Colonic mucosa (tissue), 4 donors: ENCODE data around the gene IL1R2. TPM values are rescaled to one million over a fixed set of nuclear protein-coding genes. Genes with fewer than 3 reads are reported as not detected.

Experiments
- DNase-seq: peaks from one replicate; pipeline ENCODE4 v3.0.0-alpha.2; 2020
- H3K27ac ChIP-seq: fragments of 200-600 bp; one replicate; pipeline ENCODE4 v1.8.0; 2021
- H3K27me3 ChIP-seq: fragments of 200-600 bp; one replicate; pipeline ENCODE4 v1.8.0; 2021
- H3K36me3 ChIP-seq: fragments of 200-600 bp; one replicate; pipeline ENCODE4 v1.8.0; 2021
- H3K4me1 ChIP-seq: fragments of 200-600 bp; one replicate; pipeline ENCODE4 v1.8.0; 2021; ENCODE audit warnings: mild to moderate bottlenecking
- H3K4me3 ChIP-seq: fragments of 200-600 bp; one replicate; pipeline ENCODE4 v1.8.0; 2021
- H3K9ac ChIP-seq, 2 donors: one replicate each; pipeline ENCODE4 v1.7.0; 2013; ENCODE audit warnings: control low read depth in 2 of 2, low read depth in 2 of 2, low read length in 2 of 2
- H3K9me3 ChIP-seq: fragments of 200-600 bp; one replicate; pipeline ENCODE4 v1.8.0; 2021
- CTCF ChIP-seq: fragments of 200-600 bp; IDR thresholded peaks from one replicate; pipeline ENCODE4 v1.8.0; 2022; ENCODE audit warnings: antibody characterized with exemption, mild to moderate bottlenecking
- intact Hi-C: fragments of 100-400 bp; cut with DNase I; formaldehyde crosslinking; loops from one replicate; pipeline ENCODE4 v1.14.1; 2022
- total RNA-seq, 2 donors: library from RNA; stranded (reverse); fragmentation: NEBNext Ultra II Directional in 1 of 2; extraction: Animal tissue kit (Norgen Biotek cat#: 25700) in 1 of 2; gene quantifications; one replicate each; pipeline ENCODE4 v1.2.1, GENCODE V29; 2021
- donor health status: healthy.
- donor health status: DM: no; HTN: no; CAD: no.
- donor health status: DM: no; HTN: no; CAD: no.

The IL1R2 gene
- total RNA-seq, 2 donors from 2014 or later: 50.1 to 152 TPM

GRCh38 chr2:102008490-102008889 is 16.7 kb downstream of the IL1R2 start:
- Histone ChIP-seq H3K27me3 (no peaks in the 10 kb centered on the region), H3K4me1 (no peaks in the 10 kb centered on the region), H3K4me3 (no peak overlapping the region), H3K9ac (no peak overlapping the region), H3K9me3 (no peaks in the 10 kb centered on the region), H3K36me3 (no peaks in the 10 kb centered on the region), H3K27ac (no peak overlapping the region)
- no peak for TF ChIP-seq CTCF
- intact Hi-C loops: loop anchor here (5.0 to 10.0 kb wide), 2 partner anchors 126 to 336 kb away; no protein-coding TSS in a partner anchor
- DNase-seq: no peak

- no peak for TF ChIP-seq CTCF
Measured at GRCh38 chr2:102009557-102009956, 17.8 kb downstream of the IL1R2 start.

GRCh38 chr2:102010902-102011301 is 19.1 kb downstream of the IL1R2 start:
- no peak for TF ChIP-seq CTCF
- Histone ChIP-seq H3K9ac (no peak overlapping the region), H3K27me3 (no peaks in the 10 kb centered on the region), H3K4me1 (no peaks in the 10 kb centered on the region), H3K27ac (no peak overlapping the region), H3K36me3 (no peaks in the 10 kb centered on the region), H3K9me3 (no peaks in the 10 kb centered on the region), H3K4me3 (no peak overlapping the region)
- intact Hi-C loops: no loop called here
- DNase-seq: no peak

More at GRCh38 chr2:102009557-102009956, 17.8 kb downstream of the IL1R2 start:
- intact Hi-C loops: loop anchor here (5.0 to 10.0 kb wide), 2 partner anchors 127 to 335 kb away; no protein-coding TSS in a partner anchor
- H3K36me3 ChIP-seq: no peaks in the 10 kb centered on the region
- no peak overlapping the region for H3K27ac ChIP-seq
- H3K4me1 ChIP-seq: no peaks in the 10 kb centered on the region
- no peak for DNase-seq
- no peaks in the 10 kb centered on the region for H3K9me3 ChIP-seq
- no peak overlapping the region for H3K4me3 ChIP-seq
- no peak overlapping the region for H3K9ac ChIP-seq
- H3K27me3 ChIP-seq: no peaks in the 10 kb centered on the region

GRCh38 chr2:102012061-102012614 is 20.4 kb downstream of the IL1R2 start:
- no peak for TF ChIP-seq CTCF
- Histone ChIP-seq H3K36me3 (no peaks in the 10 kb centered on the region), H3K9ac (no peak overlapping the region), H3K27me3 (no peaks in the 10 kb centered on the region), H3K27ac (no peak overlapping the region), H3K4me1 (no peaks in the 10 kb centered on the region), H3K4me3 (no peak overlapping the region), H3K9me3 (no peaks in the 10 kb centered on the region)
- no peak for DNase-seq
- intact Hi-C loops: no loop called here

GRCh38 chr2:102013206-102014040 is 21.7 kb downstream of the IL1R2 start:
- no peak overlapping the region for H3K27ac ChIP-seq
- no peaks in the 10 kb centered on the region for H3K4me1 ChIP-seq
- TF ChIP-seq CTCF: no peak
- H3K9ac ChIP-seq: no peak overlapping the region
- no peaks in the 10 kb centered on the region for H3K27me3 ChIP-seq
- no peaks in the 10 kb centered on the region for H3K9me3 ChIP-seq
- no peaks in the 10 kb centered on the region for H3K36me3 ChIP-seq
- DNase-seq: no peak
- no peak overlapping the region for H3K4me3 ChIP-seq
- intact Hi-C loops: no loop called here
